H1 (cell line): ENCODE measurements around the gene GRM4. TPM values are rescaled to one million over a fixed set of nuclear protein-coding genes. Genes with fewer than 3 reads are reported as not detected.
"Not testable (repeated sequence)": the region's sequence is repeated elsewhere in the genome, so short reads cannot be mapped to it uniquely, and the experiment has no call there.

Experiments
- CTCF ChIA-PET: fragments of 300-600 bp; sonication (Branson Sonifier 250); formaldehyde crosslinking; loops from one replicate; lab custom pipeline; 2021; ENCODE audit not compliant: partially characterized antibody; lab: Charles Lee
- POLR2A ChIA-PET: fragments of 300-600 bp; sonication (Branson Sonifier 250); formaldehyde crosslinking; loops from one replicate; lab custom pipeline; 2021; ENCODE audit warnings: inconsistent platforms; ENCODE audit not compliant: partially characterized antibody; lab: Charles Lee
- DNase-seq, 2 experiments: peaks; one replicate each; pipeline versions ENCODE4 v3.0.0 to v3.0.0-alpha.2; 2010 to 2022; ENCODE audit warnings: low spot score in 2 of 2, low read depth in 1 of 2, mixed read lengths in 1 of 2
- FAIRE-seq: peaks from 2 replicates; lab custom pipeline; 2011; peaks lifted over from hg19 to GRCh38; lab: Jason Lieb, UNC
- H2AFZ ChIP-seq: 2 replicates; pipeline ENCODE4 v1.8.1; 2012; ENCODE audit warnings: low read length, inconsistent platforms
- H2AK5ac ChIP-seq: 2 replicates; pipeline ENCODE4 v1.6.1; 2013; ENCODE audit warnings: low read depth, low read length
- H2BK120ac ChIP-seq: replicated peaks from 2 replicates; pipeline ENCODE3; 2013; ENCODE audit warnings: low read depth, low read length, inconsistent platforms
- H2BK12ac ChIP-seq: 2 replicates; pipeline ENCODE4 v1.6.1; 2013; ENCODE audit warnings: low read depth, low read length
- H2BK15ac ChIP-seq: 2 replicates; pipeline ENCODE4 v1.6.1; 2013; ENCODE audit warnings: low read length
- H2BK20ac ChIP-seq: 2 replicates; pipeline ENCODE4 v1.6.1; 2013; ENCODE audit warnings: low read length
- H2BK5ac ChIP-seq: 2 replicates; pipeline ENCODE4 v1.6.1; 2013; ENCODE audit warnings: low read depth, low read length
- H3K14ac ChIP-seq: 2 replicates; pipeline ENCODE4 v1.6.1; 2013; ENCODE audit warnings: inconsistent platforms; ENCODE audit not compliant: insufficient read length
- H3K18ac ChIP-seq: 2 replicates; pipeline ENCODE4 v1.6.1; 2013; ENCODE audit warnings: low read length; ENCODE audit errors: extremely low read depth
- H3K23ac ChIP-seq: 2 replicates; pipeline ENCODE4 v1.6.1; 2013; ENCODE audit warnings: inconsistent platforms; ENCODE audit not compliant: insufficient read length
- H3K23me2 ChIP-seq: 2 replicates; pipeline ENCODE4 v1.6.1; 2013; ENCODE audit warnings: low read depth, low read length
- H3K27ac ChIP-seq: 2 replicates; pipeline ENCODE4 v1.6.1; 2011; ENCODE audit warnings: low read depth, low read length, inconsistent platforms
- H3K27me3 ChIP-seq, 4 experiments: replicated peaks in 1 of 4; 1 replicate in 1 of 4; 2 replicates in 3 of 4; pipeline versions ENCODE4 v1.6.1 to v1.8.1; 2011 to 2013; ENCODE audit warnings: low read length in 3 of 4, mild to moderate bottlenecking in 3 of 4, inconsistent platforms in 2 of 4, mixed read lengths in 2 of 4, moderate library complexity in 1 of 4; ENCODE audit not compliant: control insufficient read depth in 3 of 4, insufficient read depth in 3 of 4; ENCODE audit errors: extremely low read depth in 1 of 4
- H3K36me3 ChIP-seq, 4 experiments: 2 replicates each; pipeline versions ENCODE4 v1.6.1 to v1.8.1; 2011 to 2013; ENCODE audit warnings: mild to moderate bottlenecking in 4 of 4, low read length in 3 of 4, moderate library complexity in 2 of 4, control low read depth in 1 of 4, inconsistent platforms in 1 of 4; ENCODE audit not compliant: insufficient read depth in 4 of 4, control insufficient read depth in 2 of 4
- H3K4ac ChIP-seq: replicated peaks from 2 replicates; pipeline ENCODE3; 2013; ENCODE audit warnings: low read length, low read depth, mixed read lengths, inconsistent platforms; ENCODE audit not compliant: insufficient read length
- H3K4me1 ChIP-seq, 4 experiments: replicated peaks in 1 of 4; 1 replicate in 1 of 4; 2 replicates in 3 of 4; pipeline versions ENCODE4 v1.6.1 to v1.8.1; 2011 to 2013; ENCODE audit warnings: low read length in 3 of 4, inconsistent platforms in 2 of 4, mixed read lengths in 1 of 4; ENCODE audit not compliant: insufficient read depth in 4 of 4, control insufficient read depth in 3 of 4
- H3K4me2 ChIP-seq, 2 experiments: 2 replicates each; pipeline versions ENCODE4 v1.6.1 to v1.8.1; 2011 to 2013; ENCODE audit warnings: low read depth in 2 of 2, low read length in 2 of 2, control low read depth in 1 of 2, inconsistent platforms in 1 of 2, mild to moderate bottlenecking in 1 of 2; ENCODE audit not compliant: insufficient read depth in 1 of 2
- H3K4me3 ChIP-seq, 4 experiments: fragments of 200-600, 300-600 bp in 1 of 4; sonication (generic), shearing (Covaris generic), sonication (Bioruptor Twin) in 1 of 4; 2 replicates each; pipeline versions ENCODE4 v1.5.1 to v1.8.1; 2011 to 2016; ENCODE audit warnings: low read length in 4 of 4, low read depth in 3 of 4, control low read depth in 2 of 4, inconsistent platforms in 2 of 4, mild to moderate bottlenecking in 2 of 4, mixed read lengths in 1 of 4, moderate library complexity in 1 of 4; ENCODE audit not compliant: insufficient read depth in 2 of 4; ENCODE audit errors: extremely low read depth in 1 of 4
- H3K56ac ChIP-seq: replicated peaks from 2 replicates; pipeline ENCODE3; 2013; ENCODE audit warnings: low read depth, mild to moderate bottlenecking, mixed read lengths, low read length, inconsistent platforms; ENCODE audit not compliant: insufficient read length
- H3K79me1 ChIP-seq: 2 replicates; pipeline ENCODE4 v1.6.1; 2013; ENCODE audit warnings: low read depth, low read length, control low read depth
- H3K79me2 ChIP-seq, 2 experiments: 2 replicates each; pipeline versions ENCODE4 v1.6.1 to v1.8.1; 2012 to 2013; ENCODE audit warnings: low read length in 2 of 2, mild to moderate bottlenecking in 2 of 2, inconsistent platforms in 1 of 2; ENCODE audit not compliant: insufficient read depth in 2 of 2, control insufficient read depth in 1 of 2
- H3K9ac ChIP-seq, 4 experiments: replicated peaks in 1 of 4; 1 replicate in 1 of 4; 2 replicates in 3 of 4; pipeline versions ENCODE4 v1.6.1 to v1.8.1; 2011 to 2013; ENCODE audit warnings: low read depth in 3 of 4, low read length in 3 of 4, control low read depth in 2 of 4, mild to moderate bottlenecking in 2 of 4, moderate library complexity in 2 of 4, inconsistent platforms in 1 of 4; ENCODE audit errors: extremely low read depth in 1 of 4
- H3K9me3 ChIP-seq, 2 experiments: 2 replicates each; pipeline versions ENCODE4 v1.6.1 to v1.8.1; 2012 to 2013; ENCODE audit warnings: mild to moderate bottlenecking in 2 of 2, moderate library complexity in 2 of 2, control low read depth in 1 of 2, inconsistent platforms in 1 of 2, low read depth in 1 of 2, low read length in 1 of 2, mixed read lengths in 1 of 2; ENCODE audit not compliant: insufficient read depth in 2 of 2
- H4K20me1 ChIP-seq, 2 experiments: replicated peaks in 1 of 2; 2 replicates each; pipeline versions ENCODE3 to v1.8.1; 2011 to 2013; ENCODE audit warnings: inconsistent platforms in 2 of 2, low read length in 2 of 2, mild to moderate bottlenecking in 1 of 2; ENCODE audit not compliant: insufficient read depth in 2 of 2, control insufficient read depth in 1 of 2
- H4K5ac ChIP-seq: 2 replicates; pipeline ENCODE4 v1.6.1; 2013; ENCODE audit warnings: low read length, low read depth, mixed read lengths, inconsistent platforms; ENCODE audit not compliant: insufficient read length
- H4K8ac ChIP-seq: 2 replicates; pipeline ENCODE4 v1.8.0; 2013; ENCODE audit warnings: mild to moderate bottlenecking, moderate library complexity, low read length, inconsistent platforms; ENCODE audit not compliant: insufficient read depth; ENCODE audit errors: extremely low read depth
- H4K91ac ChIP-seq: replicated peaks from 2 replicates; pipeline ENCODE3; 2013; ENCODE audit warnings: low read length, mixed read lengths, inconsistent platforms; ENCODE audit not compliant: insufficient read length
- WGBS, 2 experiments: shearing (Covaris generic) in 1 of 2; methylation state at CpG; one replicate each; pipeline versions ENCODE4 v1.1.6 to v1.1.7; 2013 to 2015; ENCODE audit warnings: low lambda C conversion rate in 2 of 2, mixed read lengths in 2 of 2, inconsistent platforms in 1 of 2, low coverage in 1 of 2, missing lambda C conversion rate in 1 of 2; ENCODE audit not compliant: insufficient replicate concordance in 2 of 2, insufficient coverage in 1 of 2, insufficient read length in 1 of 2; ENCODE audit errors: extremely low coverage in 1 of 2, missing lambda C conversion rate in 1 of 2; 5-methylcytosine and 5-hydroxymethylcytosine counted together
- polyA plus RNA-seq, 7 experiments: library from polyadenylated mRNA; depleted of rRNA in 3 of 7; stranded (reverse) in 5 of 7; unstranded in 2 of 7; fragments of >200 nt in 5 of 7; fragments of 200-250 nt in 2 of 7; gene quantifications; 1 replicate in 5 of 7; 2 replicates in 1 of 7; 4 replicates in 1 of 7; pipeline versions ENCODE4 v1.2.1 to v1.2.3, GENCODE V29; 2011 to 2013; ENCODE audit warnings: missing spikeins in 2 of 7, mixed read lengths in 2 of 7
- total RNA-seq: library from RNA; stranded (reverse); fragmentation: NEBNext Ultra II Directional; extraction: Animal tissue kit (Norgen Biotek cat#: 25700); gene quantifications from 2 replicates; pipeline ENCODE4 v1.2.1, GENCODE V29; 2021

GRM4 gene
- total and polyA plus RNA-seq, 2 of the 8 experiments (the other 6 are each of a cell fraction or from before 2014, with no cell fraction given), result 19.6 to 21.5 TPM

DNA sequence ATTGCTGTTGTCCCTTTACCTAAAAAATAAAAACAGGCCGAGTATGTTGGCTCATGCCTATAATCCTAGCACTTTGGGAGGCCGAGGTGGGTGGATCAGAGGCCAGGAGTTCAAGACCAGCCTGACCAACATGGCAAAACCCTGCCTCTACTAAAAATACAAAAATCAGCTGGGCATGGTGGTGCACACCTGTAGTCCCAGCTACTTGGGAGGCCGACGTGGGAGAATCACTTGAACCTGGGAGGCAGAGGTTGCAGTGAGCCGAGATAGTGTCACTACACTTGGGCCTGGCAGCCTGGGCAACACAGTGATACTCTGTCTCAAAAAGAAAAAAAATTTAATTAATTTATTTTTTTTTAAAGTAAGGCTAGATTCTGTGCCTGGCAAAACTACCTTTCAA lies 38.8 kb upstream of the GRM4 start:
- not testable (repeated sequence) for H2BK15ac ChIP-seq, H3K9me3 ChIP-seq, H3K18ac ChIP-seq, H3K79me2 ChIP-seq, H2AK5ac ChIP-seq, H3K4me2 ChIP-seq, H3K14ac ChIP-seq, H4K8ac ChIP-seq, H2BK12ac ChIP-seq, H2BK120ac ChIP-seq, H3K4ac ChIP-seq, H2BK5ac ChIP-seq, H4K5ac ChIP-seq, H3K9ac ChIP-seq, H3K4me3 ChIP-seq, H4K20me1 ChIP-seq, DNase-seq, H3K79me1 ChIP-seq, H2BK20ac ChIP-seq, H3K27me3 ChIP-seq, H3K36me3 ChIP-seq, H2AFZ ChIP-seq, H3K4me1 ChIP-seq, H4K91ac ChIP-seq, H3K27ac ChIP-seq, FAIRE-seq, H3K23me2 ChIP-seq, H3K23ac ChIP-seq, H3K56ac ChIP-seq
- POLR2A ChIA-PET, result interaction anchor here (1.2 kb wide), 1 partner anchor 49 kb away, joined by 5 read pairs; no protein-coding TSS in a partner anchor
- CTCF ChIA-PET, result interaction anchor here (0.6 to 1.3 kb wide), 2 partner anchors 11 to 59 kb away, joined by 3 read pairs; no protein-coding TSS in a partner anchor
- WGBS, 2 experiments, result 92% methylated on average over 5 of the region's 5 CpGs; no CpG with 5 or more reads in 1 of the 2 experiments
